Right lobe of liver (tissue), 4 donors: ENCODE results near the gene AGAP3.

Source experiments
- CTCF ChIP-seq, 4 donors: fragments of 200-600 bp in 3 of 4; fragments of 450-650 bp in 1 of 4; IDR thresholded peaks; one replicate each; pipeline versions ENCODE4 v1.5.1 to v1.8.0; 2016 to 2022; ENCODE audit warnings: antibody characterized with exemption in 4 of 4, mild to moderate bottlenecking in 2 of 4
- POLR2A ChIP-seq: fragments of 450-650 bp; IDR thresholded peaks from one replicate; pipeline ENCODE4 v1.6.1; 2017; ENCODE audit warnings: antibody characterized with exemption, mild to moderate bottlenecking
- donor health status: DM: no; HTN: no; CAD: no.
- donor health status: DM: no; HTN: no; CAD: no.
- donor health status: DM: no; HTN: yes; CAD: no.

GRCh38 chr7:151126491-151127137, 40.3 kb downstream of the AGAP3 start:
- TF ChIP-seq CTCF (IDR thresholded peaks at IDR 0.05) (no peak), POLR2A (no peak)
